Measurements from ENCODE around the gene MKNK1.

Gene MKNK1

GRCh38 chr1:46614604-46614984 lies 10.5 kb upstream of the MKNK1 start:
- TF ChIP-seq POLR2AphosphoS5 (IDR thresholded peaks at IDR 0.05; ENCODE audit: low read depth, low read length) (no peak), POLR2A (IDR thresholded peaks at IDR 0.05; ENCODE audit: low read depth, low read length) (no peak), PAX5 (IDR thresholded peaks at IDR 0.05; ENCODE audit: insufficient read depth, low read length, severe bottlenecking) (no peak), TAF1 (IDR thresholded peaks at IDR 0.05; ENCODE audit: low read depth, low read length) (no peak), SPI1 (IDR thresholded peaks at IDR 0.05; ENCODE audit: low read depth, low read length) (no peak), POU2F2 (IDR thresholded peaks at IDR 0.05; ENCODE audit: low read depth, low read length) (no peak)
- FAIRE-seq = no peak
- no peak for DNase-seq (ENCODE audit: insufficient read length, low spot score)

DNA sequence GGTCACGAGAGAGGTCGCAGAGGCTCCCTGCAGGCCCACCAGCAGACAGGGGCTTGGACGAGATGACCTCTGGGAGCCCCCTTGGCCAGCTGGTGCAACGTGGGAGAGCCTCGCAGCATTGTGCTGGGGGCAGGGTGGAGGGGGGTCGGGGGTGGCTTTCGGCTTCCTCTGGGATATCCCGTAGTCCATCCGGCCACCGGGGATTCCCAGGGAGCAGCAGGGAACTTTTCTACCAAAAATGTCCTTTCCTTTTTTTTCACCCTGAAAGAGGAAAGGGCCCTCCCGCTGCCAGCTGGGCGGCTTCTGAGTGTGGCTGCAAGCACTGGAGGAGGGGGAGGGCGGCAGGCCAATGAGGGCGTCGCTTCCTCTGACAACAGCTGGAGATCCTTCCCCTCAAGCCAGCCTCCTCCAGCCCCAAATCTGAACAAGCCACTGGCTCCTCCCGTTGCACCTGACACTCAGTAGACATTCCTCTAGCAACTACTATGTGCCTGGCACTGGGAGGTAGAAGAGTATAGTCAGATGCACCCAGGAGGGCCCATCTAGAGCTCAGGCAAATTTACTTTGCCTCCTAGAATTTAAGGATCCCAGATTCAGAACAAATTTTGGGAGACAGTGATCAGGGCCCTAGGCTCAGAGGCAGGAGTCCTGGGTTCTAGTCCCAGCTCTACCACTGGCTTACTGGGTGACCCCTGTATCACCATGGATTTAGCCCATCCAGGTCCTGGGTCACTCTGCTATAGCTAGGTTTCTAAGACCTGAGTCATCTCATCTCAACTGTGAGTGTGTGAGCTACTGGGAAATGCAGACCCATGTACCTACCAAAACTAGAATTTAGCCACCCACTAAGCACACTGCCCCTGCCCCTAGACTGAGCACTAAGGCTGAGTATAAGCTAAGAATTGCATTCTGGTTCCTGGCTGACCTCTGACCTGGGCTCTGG lies 9.9 kb upstream of the MKNK1 start:
- DNase-seq (ENCODE audit: insufficient read length, low spot score) (peak; percentile 61), FAIRE-seq (peak; percentile 81)
- TF ChIP-seq TAF1 (IDR thresholded peaks at IDR 0.05; ENCODE audit: low read depth, low read length) (no peak), PAX5 (IDR thresholded peaks at IDR 0.05; ENCODE audit: insufficient read depth, low read length, severe bottlenecking) (no peak), POLR2AphosphoS5 (IDR thresholded peaks at IDR 0.05; ENCODE audit: low read depth, low read length) (no peak)

GRCh38 chr1:46612937-46613660 lies 9.0 kb upstream of the MKNK1 start:
- DNase-seq (ENCODE audit: insufficient read length, low spot score) = no peak
- no peak for FAIRE-seq
- TF ChIP-seq PAX5 (IDR thresholded peaks at IDR 0.05; ENCODE audit: insufficient read depth, low read length, severe bottlenecking) (no peak), POU2F2 (IDR thresholded peaks at IDR 0.05; ENCODE audit: low read depth, low read length) (0 out of 2 replicates have a peak, but pooled peaks have one; percentile 19), POLR2AphosphoS5 (IDR thresholded peaks at IDR 0.05; ENCODE audit: low read depth, low read length) (no peak), POLR2A (IDR thresholded peaks at IDR 0.05; ENCODE audit: low read depth, low read length) (no peak)

DNA sequence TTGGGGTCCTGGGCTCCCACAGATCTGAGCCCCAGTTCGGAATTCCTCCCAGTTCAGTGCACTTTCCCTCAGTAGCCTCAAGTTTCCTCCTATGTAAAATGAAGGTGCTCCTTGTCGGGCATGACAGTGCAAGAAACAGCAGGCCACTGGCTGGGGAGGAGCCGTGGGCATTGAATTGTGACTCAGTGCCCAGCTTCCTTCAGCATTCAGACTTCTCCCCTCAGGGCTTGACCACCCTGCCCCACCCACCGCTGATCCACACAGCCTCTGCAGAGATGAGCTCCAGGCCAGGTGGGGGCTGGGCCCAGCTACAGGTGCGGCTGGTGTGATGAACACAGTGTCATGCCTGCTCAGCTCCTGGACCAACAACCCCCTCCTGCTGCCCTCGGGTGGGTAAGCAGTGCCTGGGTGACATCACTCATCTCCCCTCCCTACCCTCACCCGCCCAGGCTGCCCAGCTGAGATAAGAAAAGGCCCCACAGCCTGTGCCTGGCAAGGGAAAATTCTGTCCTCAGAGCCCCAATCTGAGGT lies 7.7 kb upstream of the MKNK1 start:
- TF ChIP-seq POLR2A (IDR thresholded peaks at IDR 0.05; ENCODE audit: low read depth, low read length) (no peak), TAF1 (IDR thresholded peaks at IDR 0.05; ENCODE audit: low read depth, low read length) (no peak), SPI1 (IDR thresholded peaks at IDR 0.05; ENCODE audit: low read depth, low read length) (no peak), POLR2AphosphoS5 (IDR thresholded peaks at IDR 0.05; ENCODE audit: low read depth, low read length) (no peak), PAX5 (IDR thresholded peaks at IDR 0.05; ENCODE audit: insufficient read depth, low read length, severe bottlenecking) (no peak), POU2F2 (IDR thresholded peaks at IDR 0.05; ENCODE audit: low read depth, low read length) (no peak)
- FAIRE-seq = no peak
- DNase-seq (ENCODE audit: insufficient read length, low spot score) = no peak

DNA sequence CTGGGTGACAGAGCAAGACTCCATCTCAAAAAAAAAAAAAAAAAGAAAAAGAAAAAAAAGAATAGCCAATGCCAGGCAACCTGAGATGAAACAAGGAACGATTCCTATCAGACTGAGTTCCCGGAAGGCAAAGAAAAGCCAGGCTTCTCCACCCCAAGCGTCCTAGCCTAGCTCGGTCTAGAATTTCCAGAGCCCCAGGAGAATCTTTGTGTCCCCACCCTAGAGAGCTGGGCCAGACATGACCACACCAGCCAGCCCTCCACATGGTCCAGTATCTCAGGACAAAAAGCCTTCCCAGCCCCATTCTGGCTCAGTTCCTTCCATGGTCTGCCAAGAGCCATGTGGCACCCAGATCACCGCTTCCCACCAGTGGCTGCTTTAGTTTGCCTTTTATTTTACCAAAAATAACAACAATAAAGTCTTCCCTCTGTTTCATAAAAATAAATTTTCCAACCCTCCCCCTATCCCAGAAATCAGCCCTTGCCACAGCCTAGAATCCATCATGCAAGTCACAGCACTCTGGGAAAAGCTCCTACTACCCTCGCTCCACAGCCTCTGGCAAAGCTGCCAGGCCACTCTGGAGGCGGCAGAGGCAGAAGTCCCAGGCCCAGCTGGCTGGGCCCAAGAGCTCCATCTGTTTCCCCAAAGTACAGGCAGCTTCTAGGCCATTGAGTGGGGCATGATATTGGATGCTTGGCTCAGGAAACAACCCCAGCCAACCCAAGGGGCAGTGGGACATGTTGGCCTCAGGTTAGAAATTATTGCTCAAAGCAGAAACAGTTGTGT lies 3.5 kb upstream of the MKNK1 start:
- DNase-seq (ENCODE audit: insufficient read length, low spot score) = no peak
- no peak for FAIRE-seq
- TF ChIP-seq SPI1 (IDR thresholded peaks at IDR 0.05; ENCODE audit: low read depth, low read length) (no peak), PAX5 (IDR thresholded peaks at IDR 0.05; ENCODE audit: insufficient read depth, low read length, severe bottlenecking) (no peak), POLR2AphosphoS5 (IDR thresholded peaks at IDR 0.05; ENCODE audit: low read depth, low read length) (no peak), POU2F2 (IDR thresholded peaks at IDR 0.05; ENCODE audit: low read depth, low read length) (no peak), TAF1 (IDR thresholded peaks at IDR 0.05; ENCODE audit: low read depth, low read length) (no peak), POLR2A (IDR thresholded peaks at IDR 0.05; ENCODE audit: low read depth, low read length) (no peak)

DNA sequence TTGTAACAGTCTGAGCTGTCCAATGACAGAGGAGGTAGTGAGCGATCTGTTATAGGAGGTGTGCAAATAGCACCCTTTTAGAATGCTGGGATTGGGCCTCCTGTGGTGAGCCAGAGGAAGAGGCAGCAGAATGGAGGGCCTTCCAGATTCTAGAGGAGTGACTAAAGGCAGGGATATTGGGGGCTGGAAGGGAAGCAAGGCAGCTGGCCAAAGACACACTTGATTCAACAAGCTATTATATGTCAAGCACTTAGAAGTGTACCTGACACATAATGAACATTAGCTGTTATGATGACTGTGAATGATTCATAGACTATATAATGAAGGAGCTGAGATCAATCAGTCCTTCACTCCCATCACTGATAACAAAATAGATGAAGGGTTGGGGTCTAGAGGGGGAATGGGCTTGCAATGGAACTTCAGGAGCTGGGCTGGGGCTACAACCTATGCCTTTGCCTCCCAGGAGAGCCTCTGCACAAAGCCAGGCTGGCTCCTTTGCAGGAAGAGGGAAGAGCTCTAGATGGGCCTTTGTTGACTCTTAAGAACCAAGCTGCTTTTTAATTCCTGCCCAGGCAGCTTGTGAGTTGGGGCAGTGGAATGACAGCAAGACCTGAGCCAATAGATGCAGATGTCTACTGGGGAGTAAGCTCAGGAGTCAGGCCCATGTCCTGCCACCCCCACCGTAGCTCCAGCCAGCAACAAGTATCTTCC lies 2.3 kb upstream of the MKNK1 start:
- no peak for FAIRE-seq
- TF ChIP-seq POU2F2 (IDR thresholded peaks at IDR 0.05; ENCODE audit: low read depth, low read length) (no peak), POLR2AphosphoS5 (IDR thresholded peaks at IDR 0.05; ENCODE audit: low read depth, low read length) (no peak), PAX5 (IDR thresholded peaks at IDR 0.05; ENCODE audit: insufficient read depth, low read length, severe bottlenecking) (no peak), POLR2A (IDR thresholded peaks at IDR 0.05; ENCODE audit: low read depth, low read length) (no peak), SPI1 (IDR thresholded peaks at IDR 0.05; ENCODE audit: low read depth, low read length) (no peak), TAF1 (IDR thresholded peaks at IDR 0.05; ENCODE audit: low read depth, low read length) (no peak)

GRCh38 chr1:46605232-46605631 lies 1.2 kb upstream of the MKNK1 start:
- no peak for DNase-seq (ENCODE audit: insufficient read length, low spot score)
- no peak for TF ChIP-seq POLR2A (IDR thresholded peaks at IDR 0.05; ENCODE audit: low read depth, low read length)
- no peak for TF ChIP-seq POLR2AphosphoS5 (IDR thresholded peaks at IDR 0.05; ENCODE audit: low read depth, low read length)
- FAIRE-seq = no peak

More for the DNA sequence above, 2.3 kb upstream of the MKNK1 start:
- DNase-seq (ENCODE audit: insufficient read length, low spot score) = no peak

- no peak for FAIRE-seq
- no peak for TF ChIP-seq TAF1 (IDR thresholded peaks at IDR 0.05; ENCODE audit: low read depth, low read length)
- no peak for TF ChIP-seq POU2F2 (IDR thresholded peaks at IDR 0.05; ENCODE audit: low read depth, low read length)
- no peak for TF ChIP-seq PAX5 (IDR thresholded peaks at IDR 0.05; ENCODE audit: insufficient read depth, low read length, severe bottlenecking)
- TF ChIP-seq POLR2AphosphoS5 (IDR thresholded peaks at IDR 0.05; ENCODE audit: low read depth, low read length) = no peak
- no peak for TF ChIP-seq SPI1 (IDR thresholded peaks at IDR 0.05; ENCODE audit: low read depth, low read length)
- no peak for DNase-seq (ENCODE audit: insufficient read length, low spot score)
These were observed 599 bp downstream of the MKNK1 start for GRCh38 chr1:46603481-46603857.
